ENCODE measurements around the gene PAX7. TPM values are rescaled to one million over a fixed set of nuclear protein-coding genes. Genes with fewer than 3 reads are reported as not detected.

The PAX7 gene
- total and polyA plus RNA-seq, 2 donors (not counting 3 experiments of a cell fraction or from before 2014, with no cell fraction given), result not detected

GRCh38 chr1:18721041-18721440 is 90.4 kb downstream of the PAX7 start:
- Histone ChIP-seq H3K9ac (replicated peaks; ENCODE audit: extremely low read depth, insufficient read depth, low read length) (no peak overlapping the region), H3K9me3 (replicated peaks; ENCODE audit: control insufficient read depth, insufficient read depth, low read length) (no peaks in the 10 kb centered on the region), H3K27ac (ENCODE audit: insufficient read depth, low read depth, low read length) (no peak overlapping the region), H3K4me1 (ENCODE audit: control insufficient read depth, extremely low read depth, insufficient read depth, low read length) (no peaks in the 10 kb centered on the region), H3K9me1 (replicated peaks; ENCODE audit: control insufficient read depth, extremely low read depth, insufficient read depth, low read length) (no peaks in the 10 kb centered on the region), H3K4me2 (ENCODE audit: insufficient read depth, low read length) (no peak overlapping the region), H2AFZ (ENCODE audit: low read depth, low read length) (no peak overlapping the region), H3K36me3 (ENCODE audit: control insufficient read depth in 2 of 2, extremely low read depth in 1 of 2, insufficient read depth in 2 of 2, low read length in 2 of 2) (no peaks in the 10 kb centered on the region), H3K79me2 (ENCODE audit: control insufficient read depth, insufficient read depth, low read length) (no peaks in the 10 kb centered on the region), H3K27me3 (ENCODE audit: control insufficient read depth in 2 of 2, insufficient read depth in 2 of 2, low read length in 2 of 2) (peaks cover 15 to 17% of the 10 kb centered on the region in 2 experiments), H4K20me1 (replicated peaks; ENCODE audit: control insufficient read depth, extremely low read depth, insufficient read depth, low read length) (no peaks in the 10 kb centered on the region), H3K4me3 (replicated peaks in 1 of 3; ENCODE audit: insufficient read depth in 1 of 3, low read depth in 1 of 3, low read length in 3 of 3) (no peak overlapping the region)
- TF ChIP-seq GATA2 (IDR thresholded peaks at IDR 0.05; ENCODE audit: insufficient read depth, insufficient read length, low read depth, low read length), result no peak
- TF ChIP-seq MYC (IDR thresholded peaks at IDR 0.05; ENCODE audit: low read depth, low read length), result no peak
- TF ChIP-seq FOS (IDR thresholded peaks at IDR 0.05; ENCODE audit: borderline replicate concordance, insufficient read depth, low read length), result no peak
- no peak for TF ChIP-seq JUN (IDR thresholded peaks at IDR 0.05; ENCODE audit: borderline replicate concordance, insufficient read depth, insufficient read length, low read depth)
- no peak for TF ChIP-seq POLR2AphosphoS5 (IDR thresholded peaks at IDR 0.05; ENCODE audit: insufficient read depth, low read depth, low read length)
- no peak for TF ChIP-seq EZH2 (IDR thresholded peaks at IDR 0.05; ENCODE audit: borderline replicate concordance, low read depth, low read length, severe bottlenecking)
- no peak for TF ChIP-seq CTCF (IDR thresholded peaks at IDR 0.05; ENCODE audit: extremely low read depth in 1 of 2, insufficient read depth in 1 of 2, low read depth in 1 of 2, low read length in 2 of 2)
- no peak for TF ChIP-seq POLR2A (IDR thresholded peaks at IDR 0.05; ENCODE audit: low read depth, low read length)
- TF ChIP-seq MAX (IDR thresholded peaks at IDR 0.05; ENCODE audit: insufficient read depth, insufficient read length), result no peak
- DNase-seq (ENCODE audit: low read depth, low spot score), result no peak
- intact Hi-C loops (cut with micrococcal nuclease) (no loop called here), dilution Hi-C loops (cut with MboI; ENCODE audit: extremely low pct_ligation_motif_present, low sequenced_read_pairs) (no loop called here)
- ChIA-PET POLR2A (no interaction called here), CTCF (no interaction called here)
- BruUV-seq (replicated peaks), result no TSS peak
- no peak for FAIRE-seq
